CD4-positive, alpha-beta T cell treated with Interferon alpha-2 for 1 hour (primary cell): ENCODE measurements around the gene FERMT1.
A peak's percentile ranks its signal among the peaks of the same experiment; 100 is the strongest.

Experiments used
- DNase-seq, 2 donors: peaks; one replicate each; pipeline ENCODE4 v3.0.0-alpha.2; 2020 to 2022

The FERMT1 gene

DNA sequence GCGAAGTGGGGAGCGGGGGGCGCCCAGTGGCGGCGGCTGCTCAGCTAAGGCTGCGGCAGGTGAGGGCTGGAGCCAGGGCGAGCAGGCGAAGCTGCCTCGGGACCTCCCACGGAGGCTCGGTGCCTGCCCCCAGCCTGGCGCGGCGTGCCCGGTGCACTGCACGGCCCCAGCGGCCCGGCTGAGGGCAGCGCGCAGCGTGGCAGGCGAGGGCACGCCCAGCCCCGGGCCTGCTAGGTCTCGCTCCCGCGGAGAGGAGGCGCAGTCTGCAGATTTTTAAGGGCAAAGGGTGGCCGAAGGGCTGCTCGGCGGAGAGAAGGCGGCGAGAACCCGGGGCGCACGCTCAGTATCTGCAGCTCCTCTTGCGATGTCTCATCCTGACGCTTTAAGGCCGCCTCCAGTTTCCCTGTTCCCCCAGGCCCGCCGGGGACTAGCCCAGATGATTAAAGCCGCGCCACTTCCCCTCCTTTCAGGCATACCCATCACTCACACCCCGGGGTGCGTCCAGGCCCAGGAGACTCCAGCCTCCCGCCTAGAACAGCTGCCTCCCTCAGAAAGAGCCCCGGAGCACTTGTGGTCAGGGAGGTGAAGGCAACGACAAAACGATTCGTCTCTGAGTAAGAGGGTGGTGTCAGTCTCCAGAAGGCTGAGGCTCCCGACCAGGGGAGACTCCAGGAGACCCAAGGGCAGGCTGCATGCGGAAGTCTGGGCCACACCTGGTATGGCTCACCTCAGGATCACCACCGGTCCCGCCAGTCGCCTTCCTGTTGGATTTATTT, at the start of gene FERMT1:
FERMT1 (minus strand) TSS at position 158 of the 776 bp plus-strand sequence. CDS start 3,476 bp downstream, outside the sequence.
- no peak for DNase-seq

- no peak for DNase-seq
Observed at GRCh38 chr20:6169251-6169650, 46.4 kb upstream of the FERMT1 start.

- DNase-seq, result no peak
Observed at GRCh38 chr20:6168204-6168603, 45.4 kb upstream of the FERMT1 start.

DNA sequence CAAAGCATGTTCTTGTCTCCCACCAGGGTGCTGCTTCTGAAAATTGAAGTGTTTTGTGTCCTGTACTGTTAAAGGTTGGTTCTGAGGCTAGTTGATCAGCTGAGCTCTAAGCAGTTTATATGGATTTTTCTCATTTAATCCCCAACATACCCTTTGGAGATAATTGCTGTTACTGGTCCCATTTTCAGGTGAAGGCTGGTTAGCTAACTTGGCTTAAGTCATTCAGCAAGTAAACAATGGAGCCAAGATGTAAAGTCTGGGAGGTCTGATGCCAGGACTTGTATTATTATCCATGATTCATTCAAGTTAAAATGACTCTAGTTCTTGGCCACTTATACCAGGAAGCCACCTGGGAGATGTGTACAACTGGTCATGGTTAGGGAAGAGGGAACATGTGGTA, 42.5 kb upstream of the FERMT1 start:
- DNase-seq, result no peak

DNA sequence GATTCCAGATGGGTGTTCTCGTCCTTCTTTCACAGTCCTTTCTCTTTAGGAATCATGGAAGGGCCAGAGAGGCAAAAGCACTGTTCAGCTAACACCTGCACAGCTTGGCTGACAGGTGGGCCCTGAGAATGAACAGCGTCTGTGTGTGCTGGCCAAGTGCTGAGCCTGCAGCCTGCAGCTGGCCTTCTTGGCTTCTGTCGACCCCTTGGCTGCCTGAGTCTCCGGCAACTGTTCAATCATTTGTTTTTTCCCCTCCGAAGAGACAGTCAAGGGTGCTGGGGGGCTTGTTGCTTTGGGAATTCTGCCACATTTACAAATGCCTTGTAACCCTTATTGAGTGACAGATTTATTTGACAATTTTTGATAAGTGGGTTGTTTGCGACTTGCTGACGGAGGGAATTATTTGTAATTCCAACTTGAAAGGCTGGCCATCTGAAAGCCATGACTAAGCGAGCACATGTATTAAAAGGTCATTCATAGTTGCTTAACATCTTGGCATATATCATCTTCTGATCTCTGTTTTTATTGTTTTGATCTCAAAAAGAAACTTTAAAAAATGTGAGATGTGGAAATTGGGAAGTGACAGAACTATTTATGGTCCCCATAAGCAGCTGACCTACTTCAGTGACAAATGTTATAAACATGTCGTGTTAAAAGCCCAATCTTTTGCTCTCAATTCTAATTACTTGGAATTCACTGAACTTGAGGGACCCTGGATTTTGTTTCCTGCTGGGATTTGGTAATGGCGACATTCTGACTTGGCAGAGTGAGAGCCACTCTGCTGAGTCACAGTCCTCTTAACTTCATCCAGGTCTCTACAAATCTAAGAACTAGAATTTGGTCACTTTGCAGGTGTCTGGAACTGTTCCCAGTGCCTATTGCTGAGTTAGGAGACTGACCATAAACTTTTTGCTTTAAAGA, 41.9 kb upstream of the FERMT1 start:
- DNase-seq, result no peak

DNA sequence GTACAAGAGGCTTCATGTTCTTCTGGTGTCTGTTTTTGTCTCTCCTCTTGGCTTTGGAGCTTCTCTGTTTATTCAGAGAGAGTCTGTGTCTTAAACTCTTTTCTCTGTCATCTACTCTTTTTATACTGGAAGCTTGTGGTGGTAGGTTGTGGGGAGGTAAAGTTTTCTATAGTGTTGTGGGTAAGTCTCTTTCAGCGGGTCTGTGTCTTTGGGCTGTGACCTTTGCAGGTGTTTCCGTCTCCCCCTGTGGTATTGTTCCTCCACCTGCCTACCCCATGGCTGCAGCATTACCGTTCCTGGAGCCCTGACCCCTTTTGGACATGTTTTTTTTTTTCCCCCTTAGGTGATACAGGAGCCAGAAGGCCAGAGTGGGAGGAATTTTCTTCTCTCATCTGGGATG, 37.9 kb upstream of the FERMT1 start:
- no peak for DNase-seq

- DNase-seq, result no peak
Observed at GRCh38 chr20:6157345-6157744, 34.5 kb upstream of the FERMT1 start.

DNA sequence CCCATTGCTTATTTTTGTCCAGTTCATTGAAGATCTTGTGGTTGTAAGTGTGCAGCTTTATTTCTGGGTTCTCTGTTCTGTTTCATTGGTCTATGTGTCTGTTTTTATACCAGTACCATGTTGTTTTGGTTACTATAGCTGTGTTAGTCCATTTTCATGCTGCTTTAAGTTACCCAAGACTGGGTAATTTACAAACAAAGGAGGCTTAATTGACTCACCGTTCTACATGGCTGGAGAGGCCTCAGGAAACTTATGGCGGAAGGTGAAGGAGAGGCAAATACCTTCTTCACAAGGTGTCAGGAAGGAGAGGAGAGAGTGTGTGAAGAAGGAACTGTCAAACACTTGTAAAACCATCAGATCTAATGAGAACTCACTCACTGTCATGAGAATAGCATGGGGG, 29.9 kb upstream of the FERMT1 start:
- DNase-seq, result no peak

GRCh38 chr20:6148073-6148472, 25.2 kb upstream of the FERMT1 start:
- DNase-seq, result no peak

DNA sequence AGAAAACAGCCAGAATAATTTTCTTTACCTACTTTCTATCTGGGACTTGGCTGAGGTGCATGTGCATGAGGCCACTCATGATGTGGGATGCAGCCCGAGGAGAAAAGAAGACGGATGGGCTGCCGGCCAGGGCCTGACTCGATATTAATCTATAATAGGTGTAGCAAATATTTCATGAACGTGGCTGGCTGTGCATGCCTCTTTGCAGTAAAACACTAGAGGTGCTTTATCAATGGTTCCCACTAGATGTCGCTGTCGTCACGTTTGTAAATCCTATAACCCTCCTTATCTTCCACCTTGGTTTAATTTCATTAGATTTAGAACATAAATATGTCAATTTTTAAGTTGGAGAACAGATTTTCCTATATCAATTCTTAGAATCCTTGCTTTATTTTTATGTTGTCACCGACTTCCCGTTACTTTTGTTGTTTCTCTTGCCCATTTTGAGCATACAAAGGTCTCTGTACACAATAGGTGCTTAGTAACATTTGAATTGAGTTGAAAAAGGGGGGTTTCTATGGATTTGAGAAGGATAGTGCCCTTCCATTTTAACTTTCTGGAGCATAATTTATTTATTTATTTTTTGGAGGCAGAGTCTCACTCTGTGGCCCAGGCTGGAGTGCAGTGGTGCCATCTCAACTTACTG, 19.6 kb upstream of the FERMT1 start:
- DNase-seq, result peak; percentile 7 to 47

DNA sequence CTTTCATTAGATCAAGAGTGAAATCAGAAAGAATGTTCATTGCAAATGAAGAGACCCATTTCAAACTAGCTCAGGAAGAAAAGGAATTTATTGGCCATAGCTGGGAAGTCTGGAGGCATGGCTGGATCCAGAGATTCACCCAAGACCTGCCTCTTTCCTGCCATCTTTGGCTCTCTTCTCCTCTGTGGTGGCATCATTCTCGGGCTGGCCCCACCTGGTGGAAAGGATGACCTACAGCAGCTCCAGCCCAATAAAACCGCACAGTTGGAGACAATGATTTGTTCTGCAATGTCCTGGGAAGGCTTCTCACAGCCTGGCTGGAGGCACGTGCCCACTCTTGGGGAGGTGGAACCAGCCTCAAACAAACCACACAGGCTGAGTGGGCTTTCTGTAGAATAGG, 18.1 kb upstream of the FERMT1 start:
- DNase-seq, result no peak

DNA sequence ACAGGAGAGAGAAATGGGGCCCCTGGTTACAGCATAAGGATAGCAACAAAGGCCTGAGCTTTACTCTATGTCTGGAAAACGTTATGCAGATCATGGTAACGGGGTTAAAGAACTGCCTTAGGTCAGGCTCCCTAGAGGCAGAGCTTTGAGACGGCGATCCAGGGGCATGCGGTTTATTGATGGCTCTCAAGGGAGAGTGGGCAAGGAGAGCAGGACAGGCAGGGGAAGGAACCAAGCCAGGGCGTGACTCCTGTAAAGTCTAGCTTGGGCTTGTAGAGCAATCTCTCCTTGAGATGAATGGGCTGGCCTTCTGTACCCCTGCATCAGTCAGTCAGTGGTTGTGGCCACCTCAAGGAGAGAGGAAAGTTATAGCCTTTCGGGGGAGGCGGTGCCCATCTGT, 12.5 kb upstream of the FERMT1 start:
- DNase-seq, result no peak

DNA sequence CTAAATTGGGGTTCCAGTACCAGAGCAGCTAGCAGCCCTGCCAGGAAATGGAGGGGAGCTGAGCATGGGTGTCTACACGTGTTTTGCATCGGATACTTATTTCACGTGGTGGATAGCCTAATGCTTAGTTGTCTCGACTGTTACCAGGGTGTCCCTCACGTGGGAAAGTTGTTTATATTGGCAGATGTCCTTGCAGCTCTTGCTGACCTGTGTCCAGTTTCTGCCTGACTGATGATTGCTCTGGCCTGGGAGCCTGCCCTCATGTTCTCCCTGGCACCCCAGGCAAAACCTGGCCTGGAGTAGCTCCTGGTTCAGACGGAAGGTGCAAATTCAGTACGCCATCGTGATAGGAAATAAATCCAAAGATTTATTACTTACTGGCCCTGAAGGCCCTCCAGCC, 11.8 kb upstream of the FERMT1 start:
- DNase-seq, result no peak

- DNase-seq, result no peak
Observed at GRCh38 chr20:6130045-6130444, 7.2 kb upstream of the FERMT1 start.

DNA sequence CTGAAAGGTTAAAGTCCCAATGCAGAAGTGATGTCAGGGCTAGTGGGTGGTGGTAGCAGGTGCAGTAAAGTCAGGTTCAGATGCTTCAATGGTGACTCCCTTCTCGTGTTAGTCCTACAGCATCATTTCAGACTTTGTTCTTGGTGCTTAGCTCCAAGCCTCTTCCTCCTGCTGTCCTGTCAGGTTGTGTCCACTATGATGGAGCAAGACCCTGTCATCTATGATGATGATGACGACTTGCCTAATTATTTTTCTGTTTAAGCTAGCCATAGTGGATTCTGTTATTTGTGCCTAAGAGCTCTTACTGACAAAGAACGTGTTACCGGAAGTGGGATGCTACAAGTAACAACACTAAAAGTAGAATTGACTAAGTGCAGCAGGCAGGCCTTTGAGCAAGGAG, 5.0 kb upstream of the FERMT1 start:
- DNase-seq, result no peak

GRCh38 chr20:6126846-6127245, 4.0 kb upstream of the FERMT1 start:
- DNase-seq, result no peak

- no peak for DNase-seq
Observed at GRCh38 chr20:6123649-6124014, 802 bp upstream of the FERMT1 start.

GRCh38 chr20:6122111-6122872, 538 bp downstream of the FERMT1 start:
- no peak for DNase-seq

DNA sequence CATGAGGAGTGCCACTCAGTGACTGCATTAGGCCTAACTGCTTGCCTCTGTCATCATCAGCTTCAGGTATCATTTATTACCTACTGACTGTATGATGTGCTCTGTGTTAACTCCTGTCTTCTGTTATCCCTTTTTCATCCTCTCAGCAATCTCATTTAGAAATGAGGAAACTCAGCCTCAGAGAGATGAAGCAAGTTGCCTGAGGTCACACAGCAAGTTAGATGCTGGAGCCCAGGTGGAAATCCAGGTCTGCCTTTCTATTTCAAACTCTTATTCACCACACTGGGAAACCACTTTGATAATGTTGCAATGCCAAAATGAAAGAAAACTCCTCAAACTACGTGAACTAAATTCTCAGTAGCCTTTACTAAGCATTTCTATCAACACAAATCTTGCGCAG, 1.3 kb downstream of the FERMT1 start:
- no peak for DNase-seq

GRCh38 chr20:6120491-6120988, 2.3 kb downstream of the FERMT1 start:
- no peak for DNase-seq

DNA sequence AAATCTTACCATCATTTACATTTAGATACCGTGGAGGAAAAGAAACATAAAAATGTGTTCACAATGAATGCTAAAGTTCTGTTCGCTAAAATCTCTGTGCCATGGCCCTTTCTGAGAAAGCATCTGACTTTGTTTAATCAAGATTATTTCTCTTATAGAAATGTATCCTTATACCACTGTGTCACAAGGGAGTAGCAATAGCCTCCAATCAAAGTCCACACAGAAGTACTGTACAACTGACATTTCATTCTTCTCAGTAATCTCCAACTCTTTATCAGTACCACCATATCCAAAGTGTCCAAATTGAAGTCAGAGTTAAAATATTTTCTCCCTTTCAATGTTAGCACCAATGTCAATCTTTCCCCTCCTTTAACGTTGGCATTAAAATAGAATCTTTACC, 6.1 kb downstream of the FERMT1 start:
- DNase-seq, result no peak

- DNase-seq, result no peak
Observed at GRCh38 chr20:6115221-6115895, 7.5 kb downstream of the FERMT1 start.
